Astrocyte (in vitro differentiated cells and primary cell): Measurements from ENCODE around the gene GRID2IP. TPM values are rescaled to one million over a fixed set of nuclear protein-coding genes. Genes with fewer than 3 reads are reported as not detected.

Experiments used
- DNase-seq: peaks from one replicate; pipeline ENCODE4 v3.0.0-alpha.2; 2010; ENCODE audit warnings: low read depth
- FAIRE-seq: peaks from 2 replicates; lab custom pipeline; 2011; peaks lifted over from hg19 to GRCh38; lab: Jason Lieb, UNC
- H2AFZ ChIP-seq: 2 replicates; pipeline ENCODE4 v1.6.0; 2012; ENCODE audit warnings: low read depth, low read length, inconsistent platforms
- H3K27ac ChIP-seq: 2 replicates; pipeline ENCODE4 v1.5.1; 2011; ENCODE audit warnings: low read depth, low read length, inconsistent platforms
- H3K27me3 ChIP-seq: 2 replicates; pipeline ENCODE4 v1.6.0; 2011; ENCODE audit warnings: low read length, inconsistent platforms; ENCODE audit not compliant: insufficient read depth
- H3K36me3 ChIP-seq: 2 replicates; pipeline ENCODE4 v1.5.1; 2011; ENCODE audit warnings: low read length, inconsistent platforms; ENCODE audit not compliant: insufficient read depth
- H3K4me1 ChIP-seq: 2 replicates; pipeline ENCODE4 v1.5.1; 2011; ENCODE audit warnings: low read length, inconsistent platforms; ENCODE audit not compliant: insufficient read depth
- H3K4me2 ChIP-seq: 2 replicates; pipeline ENCODE4 v1.6.0; 2012; ENCODE audit warnings: low read length, inconsistent platforms
- H3K4me3 ChIP-seq: 2 replicates; pipeline ENCODE4 v1.5.1; 2011; ENCODE audit warnings: low read depth, mild to moderate bottlenecking, low read length, inconsistent platforms; ENCODE audit not compliant: insufficient read depth
- H3K79me2 ChIP-seq: 2 replicates; pipeline ENCODE4 v1.6.0; 2012; ENCODE audit warnings: mild to moderate bottlenecking, low read length, inconsistent platforms; ENCODE audit not compliant: insufficient read depth
- H3K9ac ChIP-seq: 2 replicates; pipeline ENCODE4 v1.6.0; 2012; ENCODE audit warnings: mild to moderate bottlenecking, low read length, inconsistent platforms
- H3K9me3 ChIP-seq: 2 replicates; pipeline ENCODE4 v1.5.1; 2012; ENCODE audit warnings: low read depth, mild to moderate bottlenecking, low read length, inconsistent platforms; ENCODE audit not compliant: insufficient read depth
- H4K20me1 ChIP-seq: 2 replicates; pipeline ENCODE4 v1.6.0; 2012; ENCODE audit warnings: low read length, inconsistent platforms; ENCODE audit not compliant: insufficient read depth
- H3K27ac Mint-ChIP-seq: one replicate; pipeline ENCODE4 v1.8.0; 2021; ENCODE audit warnings: mild to moderate bottlenecking, mixed read lengths; ENCODE audit not compliant: unreplicated experiment
- H3K27me3 Mint-ChIP-seq: one replicate; pipeline ENCODE4 v1.8.0; 2021; ENCODE audit warnings: low read depth, mixed read lengths; ENCODE audit not compliant: unreplicated experiment
- H3K36me3 Mint-ChIP-seq: one replicate; pipeline ENCODE4 v1.8.0; 2021; ENCODE audit warnings: low read depth, mixed read lengths; ENCODE audit not compliant: unreplicated experiment
- H3K4me1 Mint-ChIP-seq: one replicate; pipeline ENCODE4 v1.8.0; 2021; ENCODE audit warnings: low read depth, mixed read lengths; ENCODE audit not compliant: unreplicated experiment
- H3K4me3 Mint-ChIP-seq: one replicate; pipeline ENCODE4 v1.8.0; 2021; ENCODE audit warnings: mild to moderate bottlenecking, moderate library complexity, mixed read lengths; ENCODE audit not compliant: unreplicated experiment
- H3K9me3 Mint-ChIP-seq: one replicate; pipeline ENCODE4 v1.8.0; 2021; ENCODE audit warnings: mild to moderate bottlenecking, mixed read lengths; ENCODE audit not compliant: unreplicated experiment
- EZH2 ChIP-seq: IDR thresholded peaks from 2 replicates; pipeline ENCODE4 v1.6.1; 2012; ENCODE audit warnings: mild to moderate bottlenecking, low read length, inconsistent platforms; ENCODE audit not compliant: insufficient read depth
- total RNA-seq: library from RNA; stranded (reverse); gene quantifications from 2 replicates; pipeline ENCODE4 v1.2.1, GENCODE V29; 2021
- TF ChIP-seq, protein P1 (sequence below): IDR thresholded peaks from 2 replicates; pipeline ENCODE4 v1.5.1; 2011; ENCODE audit warnings: low read depth, mild to moderate bottlenecking, inconsistent platforms, low read length, moderate library complexity; ENCODE audit not compliant: insufficient read depth

Gene GRID2IP
- total RNA-seq, 1 donor from 2014 or later, result 0.09 TPM

- no peak overlapping the region for H3K4me2 ChIP-seq
- H2AFZ ChIP-seq, result no peak overlapping the region
- no peaks in the 10 kb centered on the region for H3K36me3 ChIP-seq
- no peak for TF ChIP-seq EZH2
- TF ChIP-seq, protein P1, sequence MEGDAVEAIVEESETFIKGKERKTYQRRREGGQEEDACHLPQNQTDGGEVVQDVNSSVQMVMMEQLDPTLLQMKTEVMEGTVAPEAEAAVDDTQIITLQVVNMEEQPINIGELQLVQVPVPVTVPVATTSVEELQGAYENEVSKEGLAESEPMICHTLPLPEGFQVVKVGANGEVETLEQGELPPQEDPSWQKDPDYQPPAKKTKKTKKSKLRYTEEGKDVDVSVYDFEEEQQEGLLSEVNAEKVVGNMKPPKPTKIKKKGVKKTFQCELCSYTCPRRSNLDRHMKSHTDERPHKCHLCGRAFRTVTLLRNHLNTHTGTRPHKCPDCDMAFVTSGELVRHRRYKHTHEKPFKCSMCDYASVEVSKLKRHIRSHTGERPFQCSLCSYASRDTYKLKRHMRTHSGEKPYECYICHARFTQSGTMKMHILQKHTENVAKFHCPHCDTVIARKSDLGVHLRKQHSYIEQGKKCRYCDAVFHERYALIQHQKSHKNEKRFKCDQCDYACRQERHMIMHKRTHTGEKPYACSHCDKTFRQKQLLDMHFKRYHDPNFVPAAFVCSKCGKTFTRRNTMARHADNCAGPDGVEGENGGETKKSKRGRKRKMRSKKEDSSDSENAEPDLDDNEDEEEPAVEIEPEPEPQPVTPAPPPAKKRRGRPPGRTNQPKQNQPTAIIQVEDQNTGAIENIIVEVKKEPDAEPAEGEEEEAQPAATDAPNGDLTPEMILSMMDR, result no peak
- Mint-ChIP-seq H3K4me3 (no peak overlapping the region), H3K27ac (no peak overlapping the region), H3K9me3 (peaks cover under 1% of the 10 kb centered on the region), H3K4me1 (peaks cover 2% of the 10 kb centered on the region), H3K27me3 (peaks cover 72% of the 10 kb centered on the region), H3K36me3 (peaks cover 2% of the 10 kb centered on the region)
- no peaks in the 10 kb centered on the region for H3K4me1 ChIP-seq
- H4K20me1 ChIP-seq, result no peaks in the 10 kb centered on the region
- H3K27ac ChIP-seq, result no peak overlapping the region
- no peaks in the 10 kb centered on the region for H3K9me3 ChIP-seq
- FAIRE-seq (no peak), DNase-seq (no peak)
- H3K4me3 ChIP-seq, result no peak overlapping the region
- no peaks in the 10 kb centered on the region for H3K79me2 ChIP-seq
- no peak overlapping the region for H3K9ac ChIP-seq
- peaks cover 44% of the 10 kb centered on the region for H3K27me3 ChIP-seq
Measured at GRCh38 chr7:6532516-6532915, 18.7 kb downstream of the GRID2IP start.

GRCh38 chr7:6531492-6532279 is 19.6 kb downstream of the GRID2IP start:
- H3K27ac Mint-ChIP-seq, result peak overlapping the region; percentile 75
- Histone ChIP-seq H3K27me3 (peaks cover 52% of the 10 kb centered on the region), H2AFZ (no peak overlapping the region), H3K9ac (no peak overlapping the region), H4K20me1 (no peaks in the 10 kb centered on the region), H3K9me3 (no peaks in the 10 kb centered on the region), H3K4me3 (no peak overlapping the region), H3K27ac (no peak overlapping the region), H3K4me2 (no peak overlapping the region), H3K36me3 (no peaks in the 10 kb centered on the region), H3K4me1 (no peaks in the 10 kb centered on the region), H3K79me2 (no peaks in the 10 kb centered on the region)
- H3K27me3 Mint-ChIP-seq, result peaks cover 80% of the 10 kb centered on the region
- TF ChIP-seq EZH2, result no peak
- TF ChIP-seq, protein P1, result no peak
- H3K9me3 Mint-ChIP-seq, result peaks cover 2% of the 10 kb centered on the region
- peaks cover 2% of the 10 kb centered on the region for H3K36me3 Mint-ChIP-seq
- H3K4me3 Mint-ChIP-seq, result peak overlapping the region; percentile 64
- FAIRE-seq (no peak), DNase-seq (no peak)
- H3K4me1 Mint-ChIP-seq, result peaks cover 2% of the 10 kb centered on the region
